GM21717 (cell line): ENCODE data around the gene NR1I2.

ENCODE experiments used
- ATAC-seq: cut with Tn5 transposase; IDR thresholded peaks from one replicate; pipeline ENCODE4 v1.9.1; 2021; ENCODE audit warnings: mild to moderate bottlenecking, moderate library complexity; ENCODE audit not compliant: unreplicated experiment

Gene NR1I2

DNA sequence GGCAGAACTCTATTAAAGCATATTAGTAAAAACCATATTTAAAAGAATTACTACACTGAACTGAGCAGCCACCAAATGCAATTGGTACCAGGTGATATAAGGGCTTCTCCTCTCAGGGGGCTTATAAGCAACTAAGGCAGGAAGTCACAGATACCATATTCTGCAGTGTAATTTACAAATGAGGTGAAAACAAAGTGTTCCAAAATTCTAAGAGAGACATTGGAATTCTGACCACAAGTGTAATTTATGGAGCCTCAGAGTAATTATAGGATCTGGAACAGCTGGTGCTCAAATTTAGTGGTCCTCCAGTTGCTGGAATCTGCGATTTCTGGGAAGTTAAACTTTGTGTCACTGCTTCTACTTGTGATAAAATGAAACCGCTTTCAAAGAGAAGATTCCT, 3.1 kb upstream of the NR1I2 start:
- ATAC-seq, result no peak

DNA sequence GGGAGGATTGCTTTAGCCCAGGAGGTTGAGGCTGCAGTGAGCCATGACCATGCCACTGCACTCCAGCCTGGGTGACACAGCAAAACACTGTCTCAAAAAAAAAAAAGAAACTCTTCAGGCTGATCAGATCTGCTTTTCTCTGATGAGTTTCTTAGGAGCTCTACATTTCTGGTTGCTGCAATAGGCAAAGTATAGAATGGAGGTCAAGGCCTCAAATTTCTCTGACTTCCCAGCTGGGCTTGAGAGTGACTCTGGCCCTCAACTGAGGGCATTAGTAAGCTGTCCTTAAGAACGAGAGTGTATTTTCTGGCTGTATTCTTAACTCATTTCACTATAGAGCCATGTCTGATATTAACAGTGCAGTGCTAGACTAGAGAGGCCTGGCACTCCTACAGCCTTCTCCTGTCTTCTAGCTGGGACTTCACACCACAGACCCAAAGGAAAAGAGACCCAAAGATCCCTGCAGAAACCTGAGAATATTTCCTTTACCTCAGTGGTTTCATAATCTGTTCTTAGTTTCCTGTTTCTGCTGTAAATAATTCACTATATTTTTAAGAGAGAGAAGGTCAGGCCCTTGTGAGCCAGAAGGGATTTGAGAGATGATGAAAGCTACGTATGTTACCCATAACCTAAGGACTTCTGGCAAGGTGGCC, 2.0 kb upstream of the NR1I2 start:
- peak; percentile 64 for ATAC-seq

DNA sequence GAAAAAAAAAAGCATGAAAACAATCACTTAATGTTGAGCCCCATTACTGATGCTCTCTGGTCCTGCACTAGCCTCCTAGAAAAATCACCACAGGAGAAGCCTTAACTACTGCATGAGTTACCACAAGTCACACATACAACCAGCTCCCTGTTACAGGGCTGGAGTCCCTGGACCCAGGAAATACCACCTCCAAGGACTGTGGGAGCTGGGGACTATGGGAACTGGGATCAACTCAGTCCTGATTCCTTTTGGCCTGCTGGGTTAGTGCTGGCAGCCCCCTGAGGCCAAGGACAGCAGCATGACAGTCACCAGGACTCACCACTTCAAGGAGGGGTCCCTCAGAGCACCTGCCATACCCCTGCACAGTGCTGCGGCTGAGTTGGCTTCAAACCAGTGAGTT, 559 bp downstream of the NR1I2 start:
- ATAC-seq, result no peak

DNA sequence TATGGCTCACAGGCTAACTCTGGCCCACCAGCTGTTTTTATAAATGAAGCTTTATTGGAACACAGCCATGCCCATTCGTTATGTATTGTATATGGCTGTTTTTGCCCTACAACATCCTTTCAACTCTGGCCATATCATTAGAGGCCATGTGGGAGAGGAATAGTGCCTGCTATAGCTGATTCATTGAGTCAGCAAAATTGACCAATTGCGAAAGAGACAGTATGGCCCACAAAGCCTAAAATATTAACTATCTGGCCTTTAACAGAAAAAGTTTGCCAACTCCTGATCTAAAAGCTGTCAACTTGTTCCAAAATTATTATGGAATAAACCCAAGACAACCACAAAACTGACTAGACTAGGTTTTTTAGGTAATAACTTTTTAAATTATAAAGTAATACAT, 1.4 kb downstream of the NR1I2 start:
- ATAC-seq, result no peak

GRCh38 chr3:119783883-119784282, 2.0 kb downstream of the NR1I2 start:
- ATAC-seq, result no peak

DNA sequence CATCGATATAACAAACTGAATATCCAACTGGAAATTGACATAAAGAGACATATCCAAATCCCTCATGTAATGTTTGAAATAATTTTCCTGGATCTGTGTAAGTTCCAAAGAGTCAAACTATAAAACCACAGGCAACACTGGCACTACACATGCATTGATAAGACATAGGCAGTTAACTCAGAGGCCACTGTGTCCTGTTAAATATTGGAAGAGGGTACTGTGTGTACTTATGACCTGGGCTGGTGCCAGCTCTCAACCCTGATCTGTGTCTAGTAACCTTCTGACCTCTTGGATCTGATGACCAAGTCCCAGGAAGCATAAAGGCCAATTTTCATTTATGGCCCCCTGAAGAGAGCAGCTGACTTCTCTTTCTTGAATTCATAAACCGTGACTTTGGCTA, 4.5 kb downstream of the NR1I2 start:
- no peak for ATAC-seq

DNA sequence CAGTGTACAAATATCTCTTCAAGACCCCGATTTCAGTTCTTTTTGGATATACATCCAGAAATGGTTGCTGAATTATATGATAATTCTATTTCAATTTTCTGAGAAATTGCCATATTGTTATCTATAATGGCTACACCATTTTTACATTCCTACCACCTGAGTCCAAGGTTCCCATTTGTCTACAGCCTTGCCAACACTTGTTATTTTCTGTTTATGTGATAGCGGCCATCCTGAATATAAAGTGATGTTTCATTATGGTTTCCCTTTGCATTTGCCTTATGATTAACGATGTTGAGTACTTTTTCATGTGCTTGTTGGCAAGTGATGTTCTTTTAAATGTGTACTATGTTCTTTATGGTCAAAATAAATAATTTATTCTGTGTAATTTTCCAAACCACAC, 8.5 kb downstream of the NR1I2 start:
- ATAC-seq, result no peak

DNA sequence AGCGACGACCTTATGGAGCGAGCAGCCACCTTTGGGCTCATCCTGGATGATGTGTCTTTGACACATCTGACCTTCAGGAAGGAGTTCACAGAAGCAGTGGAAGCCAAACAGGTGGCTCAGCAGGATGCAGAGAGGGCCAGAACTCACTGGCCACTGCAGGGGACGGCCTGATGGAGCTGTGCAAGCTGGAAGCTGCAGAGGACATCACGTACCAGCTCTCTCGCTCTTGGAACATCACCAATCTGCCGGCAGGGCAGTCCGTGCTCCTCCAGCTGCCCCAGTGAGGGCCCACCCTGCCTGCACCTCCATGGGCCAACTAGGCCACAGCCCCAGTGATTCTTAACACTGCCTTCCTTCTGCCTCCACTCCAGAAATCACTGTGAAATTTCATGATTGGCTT, 10.4 kb downstream of the NR1I2 start:
- ATAC-seq, result no peak

DNA sequence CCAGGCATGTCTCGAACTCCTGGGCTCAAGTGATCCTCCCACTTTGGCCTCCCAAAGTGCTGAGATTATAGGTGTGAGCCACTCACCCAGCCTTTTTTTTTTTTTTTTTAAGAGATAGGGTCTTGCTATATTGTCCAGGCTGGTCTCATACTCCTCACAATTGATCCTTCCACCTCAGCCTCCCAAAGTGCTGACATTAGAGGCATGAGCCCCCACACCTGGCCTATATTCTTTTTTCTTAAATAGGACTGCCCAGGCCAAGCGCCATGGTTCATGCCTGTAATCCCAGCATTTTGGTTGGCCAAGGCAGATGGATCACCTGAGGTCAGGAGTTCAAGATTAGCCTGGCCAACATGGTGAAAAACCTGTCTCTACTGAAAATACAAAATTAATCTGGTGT, 12.5 kb downstream of the NR1I2 start:
- no peak for ATAC-seq

DNA sequence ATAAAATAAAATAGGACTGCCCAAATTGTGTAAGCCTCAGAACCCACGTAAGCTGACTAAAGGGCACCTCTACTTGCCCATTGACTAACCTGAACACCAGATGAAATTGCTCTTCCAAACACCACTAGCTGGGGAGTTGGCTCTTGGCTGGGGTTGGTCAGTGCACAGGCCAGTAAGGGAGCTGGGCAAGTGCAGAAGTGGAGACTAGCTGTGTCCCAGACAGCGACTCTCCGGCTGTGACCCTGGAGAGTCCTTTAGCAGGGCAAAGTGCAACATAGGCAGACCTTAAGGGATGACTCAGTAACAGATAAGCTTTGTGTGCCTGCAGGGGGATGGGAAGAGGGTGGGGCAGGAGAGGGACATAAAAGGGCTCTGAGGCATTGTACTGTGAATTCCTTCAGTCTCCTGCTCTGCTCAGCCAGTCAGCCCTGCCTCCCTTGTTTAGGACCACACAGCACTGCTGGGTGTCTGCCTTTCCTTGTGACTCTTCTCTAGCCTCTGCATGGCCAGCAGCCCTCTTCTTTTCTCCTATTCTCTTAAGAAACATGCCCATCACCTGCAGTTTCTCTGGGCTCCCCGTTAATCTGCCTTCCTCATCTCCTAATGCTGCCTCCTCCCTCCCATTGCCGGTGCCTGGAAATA, 13.2 kb downstream of the NR1I2 start:
- no peak for ATAC-seq

DNA sequence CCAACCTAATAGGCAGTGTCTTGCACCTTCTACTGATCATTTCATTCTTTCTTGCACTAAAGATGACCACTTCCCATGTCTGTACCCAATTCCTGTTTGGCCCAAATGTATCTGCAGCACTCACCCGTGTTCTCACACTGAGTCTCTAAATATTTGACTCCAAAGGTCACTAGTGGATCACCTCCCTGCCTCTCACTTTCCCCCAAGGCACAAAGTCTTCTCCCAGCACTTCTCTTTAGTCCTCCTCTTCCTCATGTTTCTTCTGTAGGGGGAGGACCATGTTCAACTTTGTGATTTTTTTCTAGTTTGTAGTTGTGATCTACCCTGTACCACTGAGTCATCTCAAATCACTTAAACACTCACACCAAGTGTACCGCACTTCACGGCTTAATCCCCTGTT, 13.9 kb downstream of the NR1I2 start:
- ATAC-seq, result no peak

GRCh38 chr3:119796368-119796767, 14.5 kb downstream of the NR1I2 start:
- ATAC-seq, result no peak

GRCh38 chr3:119796785-119797184, 14.9 kb downstream of the NR1I2 start:
- ATAC-seq, result no peak

GRCh38 chr3:119800844-119801243, 18.9 kb downstream of the NR1I2 start:
- ATAC-seq, result no peak

DNA sequence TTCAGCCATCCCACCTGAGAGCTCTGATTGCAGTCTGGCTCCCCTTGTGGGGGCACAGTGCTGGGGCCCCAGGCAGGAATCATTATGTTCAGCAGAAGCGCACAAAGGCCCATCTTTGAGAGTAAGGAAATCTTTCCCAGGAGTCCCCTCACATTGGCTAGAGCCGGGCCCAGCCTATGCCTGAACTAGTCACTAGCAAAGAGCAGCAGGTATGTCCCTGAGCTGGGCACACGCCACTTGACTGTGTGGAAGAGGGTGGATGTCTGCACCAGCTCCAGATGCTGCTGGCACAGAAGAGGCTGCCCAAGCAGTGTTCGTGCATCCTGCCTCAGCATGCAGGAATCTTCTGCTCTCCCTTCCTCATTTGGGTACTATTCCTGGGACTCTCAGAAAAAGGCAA, 26.3 kb downstream of the NR1I2 start:
- ATAC-seq, result no peak

DNA sequence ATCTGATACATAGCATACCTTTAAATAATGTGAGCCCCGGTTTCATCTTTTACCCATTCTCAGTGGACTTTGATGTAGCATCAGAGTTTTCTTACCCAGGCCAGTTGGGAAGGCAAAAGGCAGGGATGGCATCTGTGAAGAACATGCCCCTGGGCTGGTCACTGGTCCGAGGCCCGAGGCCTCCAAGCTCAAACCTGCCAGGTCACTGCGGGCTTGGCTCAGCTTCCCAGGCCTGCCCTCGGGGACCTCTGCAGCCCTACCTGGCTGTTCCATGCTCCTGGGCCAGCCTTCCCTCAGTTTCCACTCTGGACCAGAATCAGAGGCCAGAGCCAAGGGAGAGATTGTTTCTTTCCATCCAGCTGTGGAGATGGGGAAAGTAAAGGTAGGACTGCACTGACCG, 26.9 kb downstream of the NR1I2 start:
- ATAC-seq, result no peak

- ATAC-seq, result peak; percentile 38
Measured at GRCh38 chr3:119809249-119810017, 27.5 kb downstream of the NR1I2 start.

- peak; percentile 75 for ATAC-seq
Measured at GRCh38 chr3:119810018-119810435, 28.1 kb downstream of the NR1I2 start.

DNA sequence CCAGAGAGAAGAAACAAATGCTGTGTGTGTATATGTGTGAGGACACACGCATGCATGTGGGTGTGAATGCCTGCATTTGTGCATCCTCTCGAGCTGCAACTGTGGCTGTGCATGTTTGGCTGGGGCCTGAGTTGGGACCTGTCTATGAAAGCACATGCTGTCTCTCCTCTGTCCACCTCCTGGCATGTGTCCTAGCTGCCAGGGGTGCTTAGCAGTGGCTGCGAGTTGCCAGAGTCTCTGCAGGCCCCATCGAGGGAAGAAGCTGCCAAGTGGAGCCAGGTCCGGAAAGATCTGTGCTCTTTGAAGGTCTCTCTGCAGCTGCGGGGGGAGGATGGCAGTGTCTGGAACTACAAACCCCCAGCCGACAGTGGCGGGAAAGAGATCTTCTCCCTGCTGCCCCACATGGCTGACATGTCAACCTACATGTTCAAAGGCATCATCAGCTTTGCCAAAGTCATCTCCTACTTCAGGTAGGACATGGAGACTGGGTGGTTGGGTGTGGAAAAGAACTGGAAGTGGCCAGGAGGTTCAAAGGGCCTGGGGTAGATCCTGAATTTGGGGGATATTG, 30.7 kb downstream of the NR1I2 start:
- no peak for ATAC-seq

- ATAC-seq, result no peak
Measured at GRCh38 chr3:119815716-119816115, 33.8 kb downstream of the NR1I2 start.

DNA sequence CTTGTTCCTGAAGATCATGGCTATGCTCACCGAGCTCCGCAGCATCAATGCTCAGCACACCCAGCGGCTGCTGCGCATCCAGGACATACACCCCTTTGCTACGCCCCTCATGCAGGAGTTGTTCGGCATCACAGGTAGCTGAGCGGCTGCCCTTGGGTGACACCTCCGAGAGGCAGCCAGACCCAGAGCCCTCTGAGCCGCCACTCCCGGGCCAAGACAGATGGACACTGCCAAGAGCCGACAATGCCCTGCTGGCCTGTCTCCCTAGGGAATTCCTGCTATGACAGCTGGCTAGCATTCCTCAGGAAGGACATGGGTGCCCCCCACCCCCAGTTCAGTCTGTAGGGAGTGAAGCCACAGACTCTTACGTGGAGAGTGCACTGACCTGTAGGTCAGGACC, 35.2 kb downstream of the NR1I2 start:
- no peak for ATAC-seq
